ENCODE measurements around the gene PROX1.

The PROX1 gene

GRCh38 chr1:213993929-213994328, 6.2 kb downstream of the PROX1 start:
- Histone ChIP-seq H3K4me1 (ENCODE audit: control insufficient read depth, insufficient read depth, low read length) (peaks cover 11% of the 10 kb centered on the region), H3K27me3 (ENCODE audit: control insufficient read depth, insufficient read depth, low read length) (peaks cover 18% of the 10 kb centered on the region)

GRCh38 chr1:213994888-213995287, 7.1 kb downstream of the PROX1 start:
- peaks cover 13% of the 10 kb centered on the region for H3K27me3 ChIP-seq (ENCODE audit: control insufficient read depth, insufficient read depth, low read length)
- no peak overlapping the region for H3K9ac ChIP-seq (ENCODE audit: low read depth, low read length)
- no peaks in the 10 kb centered on the region for H3K9me3 ChIP-seq (ENCODE audit: control insufficient read depth, insufficient read depth, low read length)
- no peak overlapping the region for H3K4me3 ChIP-seq (ENCODE audit: low read depth, low read length)
- H3K4me1 ChIP-seq (ENCODE audit: control insufficient read depth, insufficient read depth, low read length): peaks cover 11% of the 10 kb centered on the region
- no peaks in the 10 kb centered on the region for H3K36me3 ChIP-seq (ENCODE audit: control insufficient read depth, insufficient read depth, low read length)

More at GRCh38 chr1:213993929-213994328, 6.2 kb downstream of the PROX1 start:
- Histone ChIP-seq H3K9me3 (ENCODE audit: control insufficient read depth, insufficient read depth, low read length) (no peaks in the 10 kb centered on the region), H3K4me3 (ENCODE audit: low read depth, low read length) (no peak overlapping the region), H3K36me3 (ENCODE audit: control insufficient read depth, insufficient read depth, low read length) (no peaks in the 10 kb centered on the region), H3K9ac (ENCODE audit: low read depth, low read length) (no peak overlapping the region)

- Histone ChIP-seq H3K9me3 (ENCODE audit: control insufficient read depth, insufficient read depth, low read length) (no peaks in the 10 kb centered on the region), H3K36me3 (ENCODE audit: control insufficient read depth, insufficient read depth, low read length) (no peaks in the 10 kb centered on the region), H3K27me3 (ENCODE audit: control insufficient read depth, insufficient read depth, low read length) (peaks cover 6% of the 10 kb centered on the region), H3K4me1 (ENCODE audit: control insufficient read depth, insufficient read depth, low read length) (peaks cover 7% of the 10 kb centered on the region), H3K9ac (ENCODE audit: low read depth, low read length) (no peak overlapping the region), H3K4me3 (ENCODE audit: low read depth, low read length) (no peak overlapping the region)
These were observed 7.8 kb downstream of the PROX1 start for GRCh38 chr1:213995603-213996002.

GRCh38 chr1:213996320-213997037, 8.7 kb downstream of the PROX1 start:
- Histone ChIP-seq H3K36me3 (ENCODE audit: control insufficient read depth, insufficient read depth, low read length) (no peaks in the 10 kb centered on the region), H3K9me3 (ENCODE audit: control insufficient read depth, insufficient read depth, low read length) (no peaks in the 10 kb centered on the region), H3K4me3 (ENCODE audit: low read depth, low read length) (no peak overlapping the region), H3K4me1 (ENCODE audit: control insufficient read depth, insufficient read depth, low read length) (peaks cover 11% of the 10 kb centered on the region), H3K9ac (ENCODE audit: low read depth, low read length) (no peak overlapping the region), H3K27me3 (ENCODE audit: control insufficient read depth, insufficient read depth, low read length) (no peaks in the 10 kb centered on the region)

GRCh38 chr1:213997038-213997771, 9.4 kb downstream of the PROX1 start:
- no peaks in the 10 kb centered on the region for H3K36me3 ChIP-seq (ENCODE audit: control insufficient read depth, insufficient read depth, low read length)
- H3K9me3 ChIP-seq (ENCODE audit: control insufficient read depth, insufficient read depth, low read length): no peaks in the 10 kb centered on the region
- no peak overlapping the region for H3K9ac ChIP-seq (ENCODE audit: low read depth, low read length)
- peaks cover 18% of the 10 kb centered on the region for H3K4me1 ChIP-seq (ENCODE audit: control insufficient read depth, insufficient read depth, low read length)
- H3K4me3 ChIP-seq (ENCODE audit: low read depth, low read length): no peak overlapping the region
- no peaks in the 10 kb centered on the region for H3K27me3 ChIP-seq (ENCODE audit: control insufficient read depth, insufficient read depth, low read length)

GRCh38 chr1:213997772-213998107, 10.0 kb downstream of the PROX1 start:
- no peaks in the 10 kb centered on the region for H3K9me3 ChIP-seq (ENCODE audit: control insufficient read depth, insufficient read depth, low read length)
- H3K4me1 ChIP-seq (ENCODE audit: control insufficient read depth, insufficient read depth, low read length): peaks cover 18% of the 10 kb centered on the region
- no peak overlapping the region for H3K4me3 ChIP-seq (ENCODE audit: low read depth, low read length)
- no peak overlapping the region for H3K9ac ChIP-seq (ENCODE audit: low read depth, low read length)
- H3K36me3 ChIP-seq (ENCODE audit: control insufficient read depth, insufficient read depth, low read length): no peaks in the 10 kb centered on the region
- H3K27me3 ChIP-seq (ENCODE audit: control insufficient read depth, insufficient read depth, low read length): no peaks in the 10 kb centered on the region

- Histone ChIP-seq H3K9me3 (ENCODE audit: control insufficient read depth, insufficient read depth, low read length) (no peaks in the 10 kb centered on the region), H3K9ac (ENCODE audit: low read depth, low read length) (no peak overlapping the region), H3K4me1 (ENCODE audit: control insufficient read depth, insufficient read depth, low read length) (peaks cover 17% of the 10 kb centered on the region), H3K36me3 (ENCODE audit: control insufficient read depth, insufficient read depth, low read length) (no peaks in the 10 kb centered on the region), H3K4me3 (ENCODE audit: low read depth, low read length) (no peak overlapping the region), H3K27me3 (ENCODE audit: control insufficient read depth, insufficient read depth, low read length) (no peaks in the 10 kb centered on the region)
These were observed 11.0 kb downstream of the PROX1 start for GRCh38 chr1:213998785-213999184.

GRCh38 chr1:213999732-214000131, 12.0 kb downstream of the PROX1 start:
- Histone ChIP-seq H3K9ac (ENCODE audit: low read depth, low read length) (no peak overlapping the region), H3K36me3 (ENCODE audit: control insufficient read depth, insufficient read depth, low read length) (no peaks in the 10 kb centered on the region), H3K4me3 (ENCODE audit: low read depth, low read length) (no peak overlapping the region), H3K4me1 (ENCODE audit: control insufficient read depth, insufficient read depth, low read length) (peaks cover 12% of the 10 kb centered on the region), H3K27me3 (ENCODE audit: control insufficient read depth, insufficient read depth, low read length) (no peaks in the 10 kb centered on the region), H3K9me3 (ENCODE audit: control insufficient read depth, insufficient read depth, low read length) (no peaks in the 10 kb centered on the region)

- no peak overlapping the region for H3K9ac ChIP-seq (ENCODE audit: low read depth, low read length)
- no peaks in the 10 kb centered on the region for H3K27me3 ChIP-seq (ENCODE audit: control insufficient read depth, insufficient read depth, low read length)
- H3K4me1 ChIP-seq (ENCODE audit: control insufficient read depth, insufficient read depth, low read length): peaks cover 12% of the 10 kb centered on the region
- no peaks in the 10 kb centered on the region for H3K36me3 ChIP-seq (ENCODE audit: control insufficient read depth, insufficient read depth, low read length)
- no peak overlapping the region for H3K4me3 ChIP-seq (ENCODE audit: low read depth, low read length)
- no peaks in the 10 kb centered on the region for H3K9me3 ChIP-seq (ENCODE audit: control insufficient read depth, insufficient read depth, low read length)
These were observed 14.3 kb downstream of the PROX1 start for GRCh38 chr1:214002060-214002459.

- H3K4me3 ChIP-seq (ENCODE audit: low read depth, low read length): no peak overlapping the region
- H3K4me1 ChIP-seq (ENCODE audit: control insufficient read depth, insufficient read depth, low read length): peaks cover 12% of the 10 kb centered on the region
- no peaks in the 10 kb centered on the region for H3K36me3 ChIP-seq (ENCODE audit: control insufficient read depth, insufficient read depth, low read length)
These were observed 14.7 kb downstream of the PROX1 start for GRCh38 chr1:214002472-214002871.

GRCh38 chr1:214003233-214003632, 15.5 kb downstream of the PROX1 start:
- Histone ChIP-seq H3K36me3 (ENCODE audit: control insufficient read depth, insufficient read depth, low read length) (no peaks in the 10 kb centered on the region), H3K4me1 (ENCODE audit: control insufficient read depth, insufficient read depth, low read length) (peaks cover 12% of the 10 kb centered on the region), H3K9ac (ENCODE audit: low read depth, low read length) (no peak overlapping the region), H3K4me3 (ENCODE audit: low read depth, low read length) (no peak overlapping the region), H3K27me3 (ENCODE audit: control insufficient read depth, insufficient read depth, low read length) (no peaks in the 10 kb centered on the region), H3K9me3 (ENCODE audit: control insufficient read depth, insufficient read depth, low read length) (no peaks in the 10 kb centered on the region)

More at GRCh38 chr1:214002472-214002871, 14.7 kb downstream of the PROX1 start:
- Histone ChIP-seq H3K9me3 (ENCODE audit: control insufficient read depth, insufficient read depth, low read length) (no peaks in the 10 kb centered on the region), H3K9ac (ENCODE audit: low read depth, low read length) (no peak overlapping the region), H3K27me3 (ENCODE audit: control insufficient read depth, insufficient read depth, low read length) (no peaks in the 10 kb centered on the region)

- Histone ChIP-seq H3K9me3 (ENCODE audit: control insufficient read depth, insufficient read depth, low read length) (no peaks in the 10 kb centered on the region), H3K4me3 (ENCODE audit: low read depth, low read length) (no peak overlapping the region), H3K27me3 (ENCODE audit: control insufficient read depth, insufficient read depth, low read length) (no peaks in the 10 kb centered on the region), H3K9ac (ENCODE audit: low read depth, low read length) (no peak overlapping the region), H3K36me3 (ENCODE audit: control insufficient read depth, insufficient read depth, low read length) (no peaks in the 10 kb centered on the region), H3K4me1 (ENCODE audit: control insufficient read depth, insufficient read depth, low read length) (peaks cover 12% of the 10 kb centered on the region)
These were observed 16.2 kb downstream of the PROX1 start for GRCh38 chr1:214004014-214004413.

Measured in iPS-15b (cell line).